GM19193 (cell line): Measurements from ENCODE around the gene ADGRV1.

Experiments
- POLR2A ChIP-seq: IDR thresholded peaks from 4 replicates; pipeline ENCODE4 v1.6.1; 2011; ENCODE audit not compliant: insufficient read depth, insufficient read length; ENCODE audit errors: extremely low read depth

The ADGRV1 gene

DNA sequence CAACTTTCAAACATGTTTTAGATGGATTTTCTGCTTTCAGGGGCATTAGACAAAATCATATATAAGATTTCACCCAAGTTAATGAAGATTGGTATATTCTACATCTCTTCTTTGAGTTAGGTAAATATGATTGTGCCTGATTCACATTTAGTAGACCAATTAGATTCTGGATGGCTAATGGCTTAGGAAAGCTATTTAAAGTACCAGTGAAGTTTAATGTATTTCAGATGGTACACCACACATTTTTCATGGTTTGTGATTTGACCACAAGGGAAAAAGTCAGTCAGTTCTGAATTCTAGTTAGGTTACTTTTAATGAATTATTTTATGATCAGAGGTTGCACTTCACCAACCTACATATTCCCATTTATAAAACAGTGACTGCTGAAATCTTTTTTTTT, 409.7 kb downstream of the ADGRV1 start:
- TF ChIP-seq POLR2A = no peak

DNA sequence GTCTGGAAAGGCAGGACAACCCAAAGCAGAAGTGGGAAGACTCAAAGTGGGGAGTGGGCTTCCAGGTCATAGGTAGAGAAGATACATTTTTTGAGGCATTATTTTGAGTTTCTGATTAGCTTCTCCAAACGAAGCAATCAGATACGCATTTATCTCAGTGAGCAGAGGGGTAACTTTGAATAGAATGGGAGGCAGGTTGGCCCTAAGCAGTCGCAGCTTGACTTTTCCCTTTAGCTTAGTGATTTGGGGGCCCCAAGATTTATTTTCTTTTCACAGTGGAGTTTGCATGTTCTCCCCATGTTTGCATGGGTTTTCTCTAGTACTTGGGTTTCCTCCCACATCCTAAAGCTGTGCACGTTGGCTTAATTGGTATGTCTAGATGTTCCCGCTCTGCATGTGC, 422.6 kb downstream of the ADGRV1 start:
- TF ChIP-seq POLR2A = no peak

DNA sequence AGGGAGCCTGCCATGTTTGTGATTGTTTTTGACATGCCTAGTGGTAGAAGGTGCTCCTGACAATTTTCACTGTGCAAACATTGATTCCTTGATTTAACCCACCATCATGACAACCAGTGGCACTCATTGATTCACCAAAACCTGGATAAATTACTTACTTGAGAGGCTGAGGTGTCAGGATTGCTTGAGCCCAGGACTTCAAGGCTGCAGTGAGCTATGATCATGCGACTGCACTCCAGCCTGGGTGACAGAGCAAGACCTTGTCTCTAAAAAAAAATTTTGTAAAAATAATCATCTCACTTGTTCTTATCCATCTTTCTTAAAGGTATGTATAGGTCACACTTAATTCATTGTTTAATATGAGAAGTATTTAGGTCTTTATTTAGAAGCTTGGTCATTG, 423.2 kb downstream of the ADGRV1 start:
- no peak for TF ChIP-seq POLR2A

DNA sequence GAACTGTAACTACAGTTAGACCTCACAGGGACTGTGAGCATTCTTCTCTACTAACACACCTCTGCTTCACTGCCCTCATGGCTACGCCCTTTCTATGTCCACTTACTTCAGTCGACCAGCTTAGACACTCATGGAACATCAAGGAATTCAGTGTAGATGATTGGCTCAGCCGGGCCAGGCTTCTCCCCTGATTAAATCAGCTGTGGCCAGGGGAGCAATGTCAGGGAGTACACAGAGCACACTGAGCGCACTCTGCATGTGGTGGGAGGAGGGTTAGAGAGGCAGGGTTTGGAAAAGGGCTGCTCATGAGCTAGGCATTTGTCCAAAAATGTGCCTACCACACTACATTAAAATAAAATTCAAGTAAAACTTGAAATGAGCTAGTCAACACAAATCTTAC, 424.0 kb downstream of the ADGRV1 start:
- TF ChIP-seq POLR2A = no peak

DNA sequence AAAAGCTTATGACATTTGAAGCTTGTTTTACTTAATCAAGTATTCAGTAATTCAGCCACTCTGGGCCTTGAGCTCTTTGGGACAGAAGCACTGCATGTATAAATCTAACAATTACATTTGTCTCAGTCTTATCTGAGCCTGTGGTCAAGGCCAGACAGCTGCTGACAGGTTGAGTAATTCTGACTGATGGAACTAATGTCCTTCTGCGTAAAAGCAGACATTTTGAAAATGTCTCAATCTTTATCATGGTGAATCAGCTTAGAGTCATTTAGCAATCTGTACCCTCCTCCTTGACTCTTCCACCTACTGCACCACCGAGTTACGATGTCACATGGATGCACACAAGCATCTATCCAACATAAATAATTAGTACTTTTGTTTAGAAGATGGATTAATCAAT, 424.6 kb downstream of the ADGRV1 start:
- no peak for TF ChIP-seq POLR2A

DNA sequence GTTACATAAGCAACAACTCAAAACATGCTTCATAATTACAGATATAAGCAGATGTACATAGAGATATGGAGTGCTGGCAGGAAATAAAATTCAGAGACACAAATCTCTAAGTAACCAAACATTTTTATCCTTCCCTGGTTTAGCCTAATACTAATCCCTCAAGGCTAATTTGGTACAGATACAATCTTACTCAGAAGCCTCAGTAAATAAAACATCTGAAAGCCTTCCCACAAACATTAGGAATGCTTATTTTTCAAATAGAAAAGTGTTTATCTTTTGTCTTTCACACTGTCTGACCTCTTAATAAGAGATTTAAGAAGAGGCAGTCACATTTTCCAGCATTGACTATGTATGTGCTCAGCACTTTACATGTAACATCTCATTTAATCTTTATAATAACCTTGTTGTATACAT, 425.1 kb downstream of the ADGRV1 start:
- TF ChIP-seq POLR2A = no peak

DNA sequence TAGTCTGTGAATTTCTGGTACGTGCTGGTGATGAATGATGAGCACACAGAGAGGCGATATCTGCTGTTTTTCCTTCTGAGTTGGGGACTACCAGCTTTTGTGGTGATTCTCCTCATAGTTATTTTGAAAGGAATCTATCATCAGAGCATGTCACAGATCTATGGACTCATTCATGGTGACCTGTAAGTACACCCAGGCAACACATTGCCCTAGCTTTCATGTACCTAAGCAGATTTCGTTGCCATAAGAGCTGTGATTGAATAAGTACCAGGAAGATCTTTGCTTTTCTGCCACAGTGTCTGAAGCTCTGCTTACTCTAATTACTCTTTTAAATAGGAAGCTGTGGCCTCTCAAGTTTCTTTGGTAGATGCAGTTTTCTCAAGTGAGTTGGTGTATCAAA, 426.7 kb downstream of the ADGRV1 start:
- TF ChIP-seq POLR2A = no peak

DNA sequence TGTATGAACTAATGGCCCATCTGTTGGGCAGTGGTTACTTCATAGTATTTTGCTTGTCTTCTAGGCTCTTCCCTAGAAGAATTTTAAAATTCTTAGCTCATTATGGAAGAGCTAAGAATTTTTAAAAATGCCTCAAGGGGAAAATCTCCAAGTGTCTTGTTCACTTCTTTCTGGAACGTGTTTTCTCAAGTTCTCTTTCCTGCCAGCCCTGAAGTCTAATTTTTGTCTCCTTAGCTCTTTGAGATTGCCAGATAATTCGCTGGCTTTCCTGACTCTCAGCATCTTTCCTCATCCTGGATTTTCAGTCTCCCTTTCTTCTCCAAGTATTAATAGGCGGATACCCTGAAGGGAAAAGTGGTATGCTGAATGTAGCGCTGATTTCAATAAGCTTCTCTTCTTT, 429.1 kb downstream of the ADGRV1 start:
- TF ChIP-seq POLR2A = no peak

DNA sequence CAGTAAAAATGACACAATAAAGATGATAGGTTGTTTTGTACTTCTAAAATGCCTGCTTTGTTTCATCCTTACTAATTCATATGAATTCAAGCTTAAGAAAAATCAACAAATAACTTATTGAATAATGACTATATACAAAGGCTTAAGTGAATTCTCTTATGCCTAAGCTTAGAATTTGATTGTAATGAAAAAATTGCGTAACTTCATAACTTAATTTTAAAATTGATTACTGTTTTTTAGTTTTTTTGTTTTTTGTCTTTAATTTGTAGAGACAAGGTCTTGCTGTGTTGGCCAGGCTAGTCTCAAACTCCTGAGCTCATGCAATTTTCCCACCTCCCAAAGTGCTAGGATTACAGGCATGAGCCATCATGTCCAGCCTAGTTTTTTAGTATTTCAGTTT, 432.6 kb downstream of the ADGRV1 start:
- no peak for TF ChIP-seq POLR2A

DNA sequence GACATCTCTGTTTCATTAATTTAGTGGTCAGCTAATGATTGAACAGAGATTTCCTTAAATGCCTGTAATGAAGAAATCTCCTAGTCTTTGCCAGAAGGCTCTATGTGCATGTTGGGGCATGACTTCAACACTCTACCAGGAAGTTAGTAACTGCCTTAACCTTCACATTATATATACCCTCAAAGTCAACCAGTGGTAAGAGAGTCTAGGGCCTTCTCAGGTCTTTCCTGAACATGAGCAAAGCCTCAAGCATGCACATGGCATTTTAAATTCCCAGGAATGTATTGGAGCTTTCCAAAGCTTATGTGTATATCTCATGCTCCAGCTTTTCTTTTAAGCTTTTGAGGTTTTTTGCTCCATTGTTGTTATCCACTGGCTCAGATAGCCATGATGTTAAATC, 436.2 kb downstream of the ADGRV1 start:
- TF ChIP-seq POLR2A = no peak

DNA sequence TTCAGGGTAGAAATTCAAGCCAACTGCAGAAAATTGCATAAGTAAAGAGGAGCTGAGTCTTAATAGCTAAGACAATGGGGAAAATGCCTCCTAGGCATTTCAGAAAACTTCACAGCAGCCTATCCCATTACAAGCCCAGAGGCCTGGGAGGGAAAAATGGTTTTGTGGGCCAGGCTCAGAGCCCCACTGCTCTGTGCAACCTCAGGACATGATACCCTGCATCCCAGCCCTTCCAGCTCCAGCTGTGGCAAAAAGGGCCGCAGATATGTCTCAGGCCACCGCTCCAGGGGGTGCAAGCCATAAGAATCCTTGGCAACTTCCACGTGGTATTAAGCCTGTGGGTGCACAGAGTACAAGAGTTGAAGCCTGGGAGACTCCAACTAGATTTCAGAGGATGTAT, 437.5 kb downstream of the ADGRV1 start:
- TF ChIP-seq POLR2A = no peak

DNA sequence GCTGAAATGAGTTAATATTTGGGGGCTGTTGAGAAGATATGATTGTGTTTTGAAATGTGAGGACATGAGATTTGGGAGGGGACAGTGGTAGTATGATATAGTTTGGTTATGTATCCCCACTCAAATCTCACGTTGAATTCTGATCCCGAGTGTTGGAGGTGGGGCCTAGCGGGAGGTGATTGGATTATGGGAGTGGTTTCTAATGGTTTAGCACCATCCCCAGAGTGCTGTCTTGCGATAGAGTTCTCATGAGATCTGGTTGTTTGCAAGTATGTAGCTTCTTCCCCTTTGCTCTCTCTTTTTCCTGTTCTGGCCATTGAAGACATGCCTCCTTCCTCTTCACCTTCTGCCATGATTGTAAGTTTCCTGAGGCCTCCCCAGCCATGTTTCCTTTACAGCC, 438.5 kb downstream of the ADGRV1 start:
- TF ChIP-seq POLR2A = no peak

DNA sequence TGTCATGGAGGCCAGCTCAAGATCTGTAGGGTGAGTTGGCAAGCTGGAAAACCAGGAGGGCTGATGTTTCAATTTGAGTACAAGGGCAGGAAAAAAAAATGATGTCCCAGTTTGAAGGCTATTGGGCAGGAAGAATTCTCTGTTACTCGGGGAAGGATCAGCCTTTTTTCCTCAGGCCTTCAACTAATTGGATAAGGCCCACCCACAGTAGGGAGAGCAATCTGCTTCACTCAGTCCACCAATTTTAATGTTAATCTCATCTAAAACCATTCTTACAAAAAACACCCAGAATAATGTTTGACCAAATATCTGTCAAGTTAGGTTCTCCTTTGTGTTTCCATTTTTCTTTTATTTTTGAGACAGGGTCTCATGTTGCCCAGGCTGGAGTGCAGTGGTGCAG, 442.1 kb downstream of the ADGRV1 start:
- TF ChIP-seq POLR2A = no peak

DNA sequence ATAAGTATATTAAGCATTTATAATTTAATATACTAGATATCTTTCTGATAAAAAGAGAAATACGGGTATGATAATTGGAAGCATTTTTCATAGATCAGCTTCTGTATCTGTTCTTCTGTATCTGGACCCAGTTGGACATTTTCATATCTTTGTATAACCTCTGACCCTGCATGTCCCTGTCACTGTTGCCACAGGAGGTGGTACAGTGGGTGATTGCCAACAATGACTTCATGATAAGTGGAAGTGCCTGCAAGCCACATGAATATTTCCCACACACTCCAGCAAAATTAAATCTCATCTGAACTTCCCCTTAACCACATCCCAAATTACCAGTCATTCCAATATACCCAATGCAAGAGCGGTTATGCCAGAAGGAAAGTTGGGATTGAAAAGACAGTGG, 448.1 kb downstream of the ADGRV1 start:
- TF ChIP-seq POLR2A = no peak

DNA sequence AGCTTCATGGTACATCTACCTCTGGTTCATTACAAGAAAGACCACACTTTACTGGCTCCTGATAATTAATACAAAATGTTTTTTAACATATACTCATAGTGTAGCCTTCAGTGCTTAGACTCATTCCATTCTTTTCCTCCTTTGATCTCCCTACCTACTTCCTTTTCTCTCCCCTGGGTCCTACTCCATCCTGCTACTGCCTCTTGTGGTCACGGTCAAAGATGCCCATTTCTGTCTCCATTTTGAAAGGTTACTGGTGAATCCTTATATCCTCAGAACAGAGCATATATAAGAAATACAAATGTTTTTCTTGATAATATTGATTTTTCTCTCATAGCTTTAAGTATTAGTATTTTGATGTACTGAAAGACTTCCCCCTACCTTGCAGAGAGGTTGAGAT, 448.7 kb downstream of the ADGRV1 start:
- no peak for TF ChIP-seq POLR2A

DNA sequence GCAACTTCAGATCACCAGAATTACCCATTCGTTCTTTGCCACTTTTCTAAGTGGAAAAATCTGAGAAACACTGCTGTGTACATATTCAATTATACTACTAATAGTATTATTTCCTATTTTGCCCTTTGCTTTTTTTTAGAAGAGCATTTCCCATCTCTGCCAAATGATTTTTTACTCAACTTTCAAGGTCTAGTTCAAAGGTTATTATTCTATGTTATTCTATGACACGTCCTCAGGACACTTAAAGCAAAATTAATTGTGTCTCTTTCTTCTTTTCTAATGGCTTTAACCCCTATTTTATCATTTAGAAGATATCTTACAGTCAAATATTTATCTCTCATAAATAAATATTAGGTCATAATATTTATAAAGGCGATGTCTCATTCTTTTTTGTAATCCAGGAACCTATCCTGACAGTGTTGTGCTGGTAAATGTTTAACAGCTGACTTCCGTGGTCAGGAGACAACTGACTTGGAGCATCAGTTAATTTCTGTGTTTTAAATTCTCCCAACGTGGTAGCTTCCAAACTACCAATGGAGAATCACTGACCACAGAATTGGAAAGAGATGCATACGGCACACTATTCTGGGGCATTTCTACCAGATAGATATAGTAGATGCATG, 449.3 kb downstream of the ADGRV1 start:
- no peak for TF ChIP-seq POLR2A

DNA sequence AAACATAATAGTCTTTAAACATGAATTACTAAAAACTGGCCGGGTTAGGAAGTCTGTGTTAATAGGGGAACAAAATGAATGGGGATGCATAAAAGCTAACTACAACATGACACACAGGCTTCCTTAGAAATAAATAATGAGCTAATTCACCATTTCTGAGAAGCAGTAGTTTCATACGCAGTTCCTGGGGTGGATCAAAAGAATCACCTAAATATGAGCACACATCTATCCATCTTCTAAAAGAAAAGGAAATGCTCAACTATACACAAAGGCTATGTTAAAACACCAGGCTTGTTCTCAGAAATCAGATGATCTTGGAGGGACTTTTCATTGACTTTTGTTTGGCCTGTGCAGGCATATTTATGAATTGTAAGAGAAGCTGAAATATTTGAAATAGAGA, 451.5 kb downstream of the ADGRV1 start:
- TF ChIP-seq POLR2A = no peak
